IPS DF 4.7 (cell line): Measurements from ENCODE around the gene SLC16A13.
A peak's percentile ranks its signal among the peaks of the same experiment; 100 is the strongest.

Experiments used
- DNase-seq: peaks from one replicate; pipeline ENCODE4 v3.0.0-alpha.2; 2013; ENCODE audit warnings: low spot score; ENCODE audit errors: extremely low read depth

The SLC16A13 gene

DNA sequence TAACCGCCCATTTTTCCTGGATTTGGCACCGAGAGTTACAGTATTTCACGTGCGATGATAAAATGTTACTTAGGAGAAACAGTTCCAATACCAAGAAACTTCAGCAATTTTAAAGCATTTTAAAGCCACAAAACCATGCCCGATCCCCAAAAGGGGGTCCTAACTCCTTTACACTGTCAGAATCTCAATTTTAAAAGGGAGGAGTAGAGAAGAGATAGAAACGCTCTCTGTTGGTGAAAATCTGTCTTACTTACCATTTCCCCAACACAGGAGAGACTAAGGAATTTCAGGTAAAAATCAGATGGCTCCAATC, 23.9 kb upstream of the SLC16A13 start:
- DNase-seq, result no peak

- DNase-seq, result no peak
Observed at GRCh38 chr17:7014261-7014994, 21.4 kb upstream of the SLC16A13 start.

- DNase-seq, result no peak
Observed at GRCh38 chr17:7014995-7015958, 20.5 kb upstream of the SLC16A13 start.

DNA sequence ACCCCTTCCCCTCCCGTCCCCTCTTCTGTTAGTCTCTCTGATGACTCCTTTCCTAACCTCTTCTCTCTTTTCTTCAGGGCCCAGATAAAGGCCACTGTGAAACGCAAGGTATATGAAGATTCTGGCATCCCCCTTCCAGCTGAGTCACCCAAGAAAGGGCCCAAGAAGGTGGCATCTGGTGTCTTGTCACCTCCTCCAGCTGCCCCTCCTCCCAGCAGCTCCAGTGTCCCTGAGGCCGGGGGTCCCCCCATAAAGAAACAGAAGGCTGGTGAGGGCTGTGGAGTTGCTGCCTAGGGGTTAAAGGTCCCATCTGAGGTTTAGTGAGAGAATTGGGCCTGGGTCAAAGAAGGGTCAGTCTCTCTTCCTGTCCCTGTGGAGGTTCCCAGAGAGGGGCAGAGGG, 19.4 kb upstream of the SLC16A13 start:
- DNase-seq, result no peak

GRCh38 chr17:7016886-7017826, 18.7 kb upstream of the SLC16A13 start:
- no peak for DNase-seq

GRCh38 chr17:7017827-7018200, 18.0 kb upstream of the SLC16A13 start:
- DNase-seq, result no peak

DNA sequence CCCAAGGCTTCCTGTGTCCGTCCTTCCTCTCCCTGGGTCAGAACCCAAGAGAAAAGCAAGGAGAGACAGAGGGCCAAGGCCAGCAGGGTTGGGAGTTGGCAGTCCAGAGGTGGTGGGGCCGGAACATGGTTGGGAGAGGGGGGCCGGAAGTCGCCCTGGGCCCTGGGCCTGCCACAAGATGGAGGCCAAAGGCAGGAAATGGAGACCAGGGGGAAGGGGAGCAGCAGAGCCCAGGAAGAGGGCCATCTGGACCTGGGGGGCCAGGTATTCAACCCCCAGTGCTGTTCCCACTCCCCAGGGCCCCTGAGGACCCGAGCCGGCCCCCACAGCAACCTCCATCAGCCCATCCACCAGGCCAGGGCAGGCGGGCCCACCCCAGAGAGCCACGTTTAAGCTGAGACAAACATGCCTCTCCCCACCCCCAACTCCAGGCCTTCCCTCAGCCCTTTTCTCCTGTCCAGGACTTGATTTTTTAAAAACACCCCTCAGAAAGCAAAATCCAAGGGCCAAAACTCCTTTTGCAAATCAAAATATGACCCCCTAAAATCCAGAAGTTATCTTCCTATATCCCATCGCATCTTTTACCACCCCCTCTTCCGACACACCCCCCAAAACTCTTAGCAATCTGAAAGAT, 17.4 kb upstream of the SLC16A13 start:
- DNase-seq, result no peak

- no peak for DNase-seq
Observed at GRCh38 chr17:7019367-7019766, 16.4 kb upstream of the SLC16A13 start.

- DNase-seq, result no peak
Observed at GRCh38 chr17:7019839-7020519, 15.8 kb upstream of the SLC16A13 start.

DNA sequence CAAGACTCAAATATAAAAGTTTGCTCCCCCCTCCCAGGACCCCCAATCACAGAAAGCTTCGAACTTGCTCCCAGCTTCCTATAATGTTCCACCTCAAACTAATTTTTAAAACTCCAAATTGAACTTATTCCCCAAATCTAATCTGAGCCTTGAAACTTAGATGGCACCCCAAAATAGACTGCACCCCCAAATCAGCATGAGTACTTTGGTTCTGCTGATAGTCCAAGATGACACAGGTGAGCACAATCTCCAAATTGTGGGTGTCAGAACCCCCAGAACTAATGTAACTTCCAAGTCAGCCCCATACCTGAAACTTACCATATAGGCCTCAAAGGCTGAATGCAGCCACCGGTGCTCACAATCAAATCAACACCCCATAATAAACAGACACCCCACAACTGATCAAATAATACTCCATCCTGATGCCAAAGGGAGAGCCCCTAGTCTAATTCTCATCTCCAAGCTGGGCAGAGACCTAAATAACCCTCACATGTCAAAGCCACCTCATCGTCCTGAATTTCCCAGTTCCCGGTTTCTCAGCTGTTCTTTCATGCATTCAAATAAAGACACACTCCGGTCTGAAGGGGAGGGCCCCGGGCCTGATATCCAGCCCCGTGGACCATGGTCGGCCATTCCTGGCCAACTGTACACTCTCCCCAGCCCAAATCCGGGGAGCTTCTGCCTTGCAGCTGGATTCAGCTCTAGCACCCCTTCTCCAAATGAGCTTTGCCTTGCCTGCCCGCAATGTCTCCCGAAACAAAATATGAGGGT, 14.7 kb upstream of the SLC16A13 start:
- DNase-seq, result no peak

GRCh38 chr17:7021993-7022778, 13.6 kb upstream of the SLC16A13 start:
- no peak for DNase-seq

GRCh38 chr17:7022781-7023571, 12.8 kb upstream of the SLC16A13 start, which contains the start of gene BCL6B:
BCL6B (plus strand) TSS chr17:7023050; CDS start chr17:7023672, 622 bp downstream.
- no peak for DNase-seq

GRCh38 chr17:7023576-7024401, 12.0 kb upstream of the SLC16A13 start:
- DNase-seq, result peak; percentile 89

- DNase-seq, result no peak
Observed at GRCh38 chr17:7024402-7024785, 11.4 kb upstream of the SLC16A13 start.

DNA sequence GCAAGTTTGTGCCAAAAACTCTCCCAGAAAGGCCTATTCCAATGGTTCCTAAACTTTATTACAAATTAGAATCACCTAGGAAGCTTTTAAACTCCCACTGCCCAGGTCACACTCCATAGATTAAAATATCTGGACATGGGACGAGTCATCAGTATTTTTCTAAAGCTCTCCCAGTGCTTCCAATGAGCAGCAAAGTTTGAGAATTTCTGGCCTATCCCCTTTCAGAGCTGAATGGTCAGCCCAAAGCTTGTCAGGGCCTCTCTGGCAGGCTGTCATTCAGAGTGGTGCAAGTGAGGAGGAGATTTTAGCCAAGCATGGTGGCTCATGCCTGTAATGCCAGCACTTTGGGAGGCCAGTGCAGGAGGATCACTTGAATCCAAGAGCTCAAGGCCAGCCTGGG, 10.6 kb upstream of the SLC16A13 start:
- DNase-seq, result no peak

DNA sequence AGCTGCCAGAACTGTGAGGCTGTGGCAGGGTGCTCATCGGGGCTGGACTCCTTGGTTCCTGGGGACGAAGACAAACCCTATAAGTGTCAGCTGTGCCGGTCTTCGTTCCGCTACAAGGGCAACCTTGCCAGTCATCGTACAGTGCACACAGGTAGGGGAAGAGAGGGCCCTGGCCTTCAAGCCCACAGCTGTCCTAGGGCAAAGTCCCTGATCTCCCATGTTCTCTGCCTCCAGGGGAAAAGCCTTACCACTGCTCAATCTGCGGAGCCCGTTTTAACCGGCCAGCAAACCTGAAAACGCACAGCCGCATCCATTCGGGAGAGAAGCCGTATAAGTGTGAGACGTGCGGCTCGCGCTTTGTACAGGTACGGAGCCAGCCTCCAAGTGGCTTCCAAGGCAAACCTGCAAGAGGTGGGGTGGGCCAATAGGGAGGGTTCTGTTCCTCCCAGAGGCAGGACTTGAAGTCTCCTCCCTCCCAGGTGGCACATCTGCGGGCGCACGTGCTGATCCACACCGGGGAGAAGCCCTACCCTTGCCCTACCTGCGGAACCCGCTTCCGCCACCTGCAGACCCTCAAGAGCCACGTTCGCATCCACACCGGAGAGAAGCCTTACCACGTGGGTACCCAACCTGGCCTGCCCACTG, 9.2 kb upstream of the SLC16A13 start:
- no peak for DNase-seq

- no peak for DNase-seq
Observed at GRCh38 chr17:7027335-7027734, 8.5 kb upstream of the SLC16A13 start.
